ENCODE results near the gene F13A1.

The F13A1 gene

DNA sequence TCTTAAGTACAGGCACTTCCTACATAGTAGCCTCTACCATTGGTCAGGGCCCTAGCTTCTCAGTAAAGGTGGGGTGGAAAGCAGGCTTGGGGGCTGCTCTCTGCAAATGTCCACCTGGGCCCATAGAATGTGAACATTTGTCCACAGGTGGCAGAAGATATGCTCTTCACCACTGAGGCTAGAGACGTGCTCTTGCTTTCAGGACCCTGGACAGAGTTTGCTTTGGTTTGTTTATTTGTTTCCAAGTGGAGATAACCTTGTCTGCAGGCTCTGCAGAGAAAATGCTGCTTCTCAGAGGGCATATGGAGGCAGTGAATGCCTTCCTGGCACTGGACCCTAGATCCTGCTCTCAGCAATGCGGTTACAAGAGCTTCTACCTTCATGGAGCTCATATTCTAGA, 129.0 kb downstream of the F13A1 start:
- ATAC-seq (replicated peaks) = no peak
- no peaks in the 10 kb centered on the region for H3K36me3 Mint-ChIP-seq (ENCODE audit: insufficient read depth)

DNA sequence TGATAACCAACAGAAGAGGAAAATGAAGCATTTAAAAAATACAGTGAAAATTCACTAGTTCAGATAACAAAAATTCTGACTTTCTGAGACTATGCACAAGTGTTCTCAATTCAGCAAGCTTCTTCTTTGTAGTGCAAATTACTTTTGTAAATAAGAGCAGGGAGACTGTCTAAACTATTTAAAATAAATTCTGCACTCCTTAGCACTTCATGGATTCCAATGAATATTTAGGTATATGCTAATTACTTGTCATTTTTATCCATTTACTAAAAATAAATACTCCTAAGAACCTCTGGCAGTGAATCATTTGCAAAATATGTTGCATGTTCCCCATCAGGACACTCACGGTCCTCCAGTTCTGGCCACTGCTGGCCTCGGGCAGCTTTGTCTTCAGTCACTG, 139.8 kb downstream of the F13A1 start:
- H3K4me1 Mint-ChIP-seq (ENCODE audit: low read depth in 2 of 2) = no peaks in the 10 kb centered on the region
- H3K27me3 Mint-ChIP-seq = peaks cover 10 to 20% of the 10 kb centered on the region in 2 donors
- no peak overlapping the region for H3K27ac Mint-ChIP-seq
- peaks cover 0 to 4% of the 10 kb centered on the region in 2 donors for H3K9me3 Mint-ChIP-seq
- ATAC-seq (replicated peaks) = no peak
- H3K4me3 Mint-ChIP-seq = no peak overlapping the region
- DNase-seq = no peak
- no peaks in the 10 kb centered on the region for H3K36me3 Mint-ChIP-seq (ENCODE audit: insufficient read depth)

More for the DNA sequence above, 129.0 kb downstream of the F13A1 start:
- Mint-ChIP-seq H3K4me1 (ENCODE audit: low read depth in 2 of 2) (no peaks in the 10 kb centered on the region), H3K4me3 (no peak overlapping the region), H3K9me3 (peaks cover 0 to 2% of the 10 kb centered on the region in 2 donors), H3K27me3 (peaks cover 38 to 42% of the 10 kb centered on the region in 2 donors), H3K27ac (no peak overlapping the region)
- DNase-seq = no peak

DNA sequence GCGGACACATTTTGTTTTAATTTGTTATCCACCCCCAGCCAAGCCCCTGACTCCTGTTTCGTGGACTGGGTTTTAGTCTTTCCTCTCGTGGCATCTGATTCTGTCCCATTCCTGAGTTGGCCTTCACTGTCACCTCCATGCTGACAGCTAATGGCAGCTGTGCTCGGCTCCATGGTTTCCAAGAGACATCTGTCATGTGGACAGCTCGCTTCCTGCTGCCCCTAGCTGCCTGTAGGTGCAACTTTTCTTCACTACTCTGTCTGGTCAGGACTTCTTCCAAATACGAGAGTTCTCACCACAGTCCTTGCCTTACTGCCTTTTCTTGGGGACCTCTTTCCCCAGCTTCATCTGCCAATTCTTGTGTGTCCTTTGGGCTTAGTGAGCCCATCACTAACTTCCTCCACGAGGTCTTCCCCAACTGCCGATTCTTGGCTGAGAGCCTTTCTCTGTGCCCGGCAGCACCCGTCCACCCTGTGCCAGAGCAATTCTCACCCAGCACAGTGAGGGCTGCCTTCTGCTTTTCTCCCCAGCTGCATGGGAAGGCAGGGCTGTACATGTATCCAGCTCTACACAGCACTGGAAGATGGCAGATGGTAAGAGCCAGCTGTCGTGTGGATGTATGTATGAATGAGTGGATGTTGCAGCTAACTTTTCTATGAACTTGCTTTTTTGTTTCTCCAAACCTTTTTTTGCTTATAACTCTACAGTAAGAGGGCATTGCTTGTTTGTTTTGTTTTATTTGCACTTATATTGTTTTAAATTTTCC, 140.4 kb downstream of the F13A1 start:
- no peak for DNase-seq
- ATAC-seq (replicated peaks) = no peak
- H3K27ac Mint-ChIP-seq = no peak overlapping the region
- H3K27me3 Mint-ChIP-seq = peaks cover 10 to 20% of the 10 kb centered on the region in 2 donors
- no peak overlapping the region for H3K4me3 Mint-ChIP-seq
- peaks cover 0 to 4% of the 10 kb centered on the region in 2 donors for H3K9me3 Mint-ChIP-seq
- no peaks in the 10 kb centered on the region for H3K4me1 Mint-ChIP-seq (ENCODE audit: low read depth in 2 of 2)
- H3K36me3 Mint-ChIP-seq (ENCODE audit: insufficient read depth) = no peaks in the 10 kb centered on the region

DNA sequence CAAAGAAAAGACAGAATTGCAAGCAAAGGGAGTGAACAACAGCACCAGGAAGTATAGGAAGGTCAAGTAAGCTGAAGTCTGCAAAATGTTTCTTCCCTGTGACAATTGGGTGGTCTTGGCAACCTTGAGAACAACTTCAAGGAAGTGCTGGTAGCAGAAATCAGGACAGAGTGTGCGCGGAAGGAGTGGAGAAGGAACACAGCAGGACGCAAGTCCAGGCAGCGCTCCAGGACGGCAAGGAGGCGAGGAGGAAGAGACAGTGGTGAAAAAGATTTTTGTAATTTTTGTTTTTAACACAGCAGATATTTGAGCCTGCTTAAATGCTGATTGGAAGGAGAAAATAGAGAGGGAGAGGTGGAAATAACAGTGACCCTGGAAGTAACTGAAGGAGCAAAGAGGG, 141.7 kb downstream of the F13A1 start:
- Mint-ChIP-seq H3K4me3 (no peak overlapping the region), H3K4me1 (ENCODE audit: low read depth in 2 of 2) (no peaks in the 10 kb centered on the region), H3K27me3 (peaks cover 10 to 14% of the 10 kb centered on the region in 2 donors), H3K9me3 (peaks cover 0 to 1% of the 10 kb centered on the region in 2 donors), H3K36me3 (ENCODE audit: insufficient read depth) (no peaks in the 10 kb centered on the region), H3K27ac (no peak overlapping the region)
- ATAC-seq (replicated peaks) = no peak
- no peak for DNase-seq

DNA sequence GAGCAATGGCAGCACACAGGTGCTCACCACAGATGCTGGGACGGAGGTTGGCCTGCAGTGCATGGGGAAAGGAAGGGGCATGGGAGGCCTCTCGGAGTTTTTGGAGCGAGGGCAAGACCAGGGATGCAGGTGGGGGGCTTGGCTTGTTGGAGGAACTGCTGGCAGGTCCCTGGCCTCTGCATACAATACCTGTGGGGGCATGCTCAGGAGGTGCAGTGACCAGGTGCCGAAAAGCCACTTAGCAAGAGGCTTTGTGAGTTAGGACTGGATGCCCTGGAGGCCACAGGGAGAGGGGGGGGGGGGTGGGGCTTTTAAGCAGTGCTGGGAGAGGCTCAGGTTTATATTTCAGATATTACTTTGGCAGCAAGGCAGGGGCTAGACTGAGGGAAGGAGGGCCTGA, 142.7 kb downstream of the F13A1 start:
- H3K4me1 Mint-ChIP-seq (ENCODE audit: low read depth in 2 of 2) = no peaks in the 10 kb centered on the region
- no peaks in the 10 kb centered on the region for H3K9me3 Mint-ChIP-seq
- H3K27me3 Mint-ChIP-seq = peaks cover 10 to 12% of the 10 kb centered on the region in 2 donors
- H3K27ac Mint-ChIP-seq = no peak overlapping the region
- H3K4me3 Mint-ChIP-seq = no peak overlapping the region
- DNase-seq (no peak), ATAC-seq (replicated peaks) (no peak)
- H3K36me3 Mint-ChIP-seq (ENCODE audit: insufficient read depth) = no peaks in the 10 kb centered on the region

DNA sequence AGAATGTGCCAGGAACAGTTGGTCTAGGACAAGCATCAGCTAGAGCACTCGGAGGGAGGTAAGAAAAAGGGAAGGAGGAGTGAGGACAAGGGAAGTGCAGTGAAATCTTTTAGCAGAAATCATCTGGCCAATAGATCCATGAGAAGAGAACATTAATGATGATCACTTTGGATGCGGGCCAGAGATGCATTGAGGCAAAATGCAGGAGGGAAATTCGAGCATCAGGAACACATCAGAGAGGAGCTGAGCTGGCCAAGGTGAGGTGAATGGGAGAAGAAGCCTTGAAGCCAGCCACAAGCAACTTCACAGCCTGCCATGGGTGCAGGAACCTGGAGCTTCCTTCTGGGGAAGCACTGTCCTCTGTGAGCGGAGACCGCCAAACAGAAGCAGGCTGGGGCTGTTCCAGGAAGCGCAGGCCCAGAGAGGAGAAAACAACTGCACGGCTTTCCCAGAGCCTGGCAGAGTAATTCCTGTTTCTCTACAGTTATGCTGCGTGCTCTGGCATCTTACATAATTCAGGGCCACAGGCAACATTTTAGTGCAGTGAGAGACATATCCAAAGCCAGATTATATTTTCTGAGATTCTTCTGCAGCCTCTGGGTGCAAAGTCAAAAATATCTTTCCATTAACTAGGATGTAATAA, 143.8 kb downstream of the F13A1 start:
- no peaks in the 10 kb centered on the region for H3K36me3 Mint-ChIP-seq (ENCODE audit: insufficient read depth)
- H3K27ac Mint-ChIP-seq = no peak overlapping the region
- no peaks in the 10 kb centered on the region for H3K9me3 Mint-ChIP-seq
- H3K4me3 Mint-ChIP-seq = no peak overlapping the region
- ATAC-seq (replicated peaks) = no peak
- H3K4me1 Mint-ChIP-seq (ENCODE audit: low read depth in 2 of 2) = no peaks in the 10 kb centered on the region
- no peak for DNase-seq
- peaks cover 8 to 14% of the 10 kb centered on the region in 2 donors for H3K27me3 Mint-ChIP-seq

DNA sequence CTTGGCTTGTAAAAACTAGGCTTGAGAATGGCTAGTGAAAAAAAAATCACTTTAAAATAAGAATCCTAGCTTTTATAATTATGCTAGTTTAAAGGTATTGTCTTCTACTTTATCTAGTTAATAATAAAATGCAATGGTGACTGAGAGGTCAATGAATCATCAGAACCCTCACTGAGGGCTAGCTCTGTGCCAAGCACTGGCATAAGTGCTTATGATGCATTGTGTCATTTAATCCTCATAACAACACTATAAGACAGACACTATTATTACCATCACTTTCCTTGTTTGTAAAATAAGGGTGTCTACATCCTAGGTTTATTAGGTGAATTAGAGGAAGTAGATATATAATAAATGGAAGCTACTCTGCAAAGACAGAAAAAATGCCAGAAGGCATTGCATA, 144.3 kb downstream of the F13A1 start:
- DNase-seq = no peak
- peaks cover 12 to 20% of the 10 kb centered on the region in 2 donors for H3K27me3 Mint-ChIP-seq
- H3K4me1 Mint-ChIP-seq (ENCODE audit: low read depth in 2 of 2) = no peaks in the 10 kb centered on the region
- no peaks in the 10 kb centered on the region for H3K36me3 Mint-ChIP-seq (ENCODE audit: insufficient read depth)
- no peak overlapping the region for H3K27ac Mint-ChIP-seq
- H3K4me3 Mint-ChIP-seq = no peak overlapping the region
- no peak for ATAC-seq (replicated peaks)
- no peaks in the 10 kb centered on the region for H3K9me3 Mint-ChIP-seq

DNA sequence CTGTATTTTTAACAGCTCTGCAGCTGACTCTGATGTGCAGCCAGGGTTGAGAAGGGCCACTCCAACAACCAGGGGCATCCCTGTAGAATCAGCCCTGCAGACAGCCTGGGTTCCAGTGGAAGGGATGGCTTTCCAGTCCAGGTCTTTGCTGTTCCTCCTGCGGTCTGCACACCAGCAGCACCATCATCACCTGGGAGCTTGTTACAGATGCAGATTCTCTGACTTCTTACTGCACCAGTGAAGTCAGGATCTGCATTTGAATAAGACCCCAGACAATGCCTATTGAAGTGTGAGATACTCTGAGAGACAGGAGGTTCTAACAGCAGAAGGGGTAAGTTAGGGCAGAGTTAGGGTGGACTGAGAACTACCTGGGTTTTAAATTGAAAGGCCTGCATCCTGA, 151.3 kb downstream of the F13A1 start:
- Mint-ChIP-seq H3K4me1 (ENCODE audit: low read depth in 2 of 2) (no peaks in the 10 kb centered on the region), H3K27ac (no peak overlapping the region), H3K4me3 (no peak overlapping the region), H3K27me3 (peaks cover 23 to 39% of the 10 kb centered on the region in 2 donors), H3K9me3 (no peaks in the 10 kb centered on the region), H3K36me3 (ENCODE audit: insufficient read depth) (no peaks in the 10 kb centered on the region)
- no peak for ATAC-seq (replicated peaks)
- DNase-seq = no peak

DNA sequence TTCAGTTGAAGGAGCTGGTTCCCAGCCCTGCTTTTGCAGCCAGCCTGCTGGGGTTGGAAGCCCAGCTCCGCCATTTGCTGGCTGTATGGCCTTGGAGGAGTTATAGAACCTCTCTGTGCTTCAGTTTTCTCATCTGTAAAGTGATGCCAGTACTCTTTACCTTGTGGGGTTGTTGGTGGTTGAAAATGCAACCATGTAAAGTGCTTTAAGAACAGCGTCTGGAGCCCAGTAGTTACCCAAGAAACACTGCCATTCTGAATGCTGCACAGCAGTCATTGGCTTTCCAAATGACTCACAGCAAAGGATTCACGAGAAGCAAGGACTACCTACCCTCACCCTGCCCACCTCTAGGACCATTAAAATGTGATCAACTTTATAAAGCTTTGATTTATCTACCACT, 154.4 kb downstream of the F13A1 start:
- Mint-ChIP-seq H3K9me3 (no peaks in the 10 kb centered on the region), H3K27ac (no peak overlapping the region), H3K4me3 (no peak overlapping the region), H3K36me3 (ENCODE audit: insufficient read depth) (no peaks in the 10 kb centered on the region), H3K4me1 (ENCODE audit: low read depth in 2 of 2) (no peaks in the 10 kb centered on the region), H3K27me3 (peaks cover 24 to 40% of the 10 kb centered on the region in 2 donors)
- DNase-seq = no peak
- ATAC-seq (replicated peaks) = no peak

DNA sequence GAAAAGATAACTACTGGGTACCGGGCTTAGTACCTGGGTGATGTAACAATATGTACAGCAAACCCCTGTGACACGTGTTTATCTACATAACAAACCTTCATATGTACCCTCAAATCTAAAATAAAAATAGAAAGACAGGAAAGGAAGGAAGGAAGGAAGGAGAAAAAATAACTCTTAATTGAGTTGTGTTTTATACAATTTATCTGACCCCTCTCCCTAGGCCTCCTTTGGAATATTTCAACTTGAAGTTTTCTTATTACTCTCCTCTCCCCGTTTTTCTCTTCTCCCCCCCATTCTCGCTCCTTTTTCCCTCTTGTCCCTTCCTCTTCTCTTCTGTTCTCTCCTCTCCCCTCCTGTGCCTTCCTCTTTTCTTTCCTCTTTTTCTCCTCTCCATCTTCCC, 156.1 kb downstream of the F13A1 start:
- no peaks in the 10 kb centered on the region for H3K4me1 Mint-ChIP-seq (ENCODE audit: low read depth in 2 of 2)
- H3K9me3 Mint-ChIP-seq = no peaks in the 10 kb centered on the region
- DNase-seq (no peak), ATAC-seq (replicated peaks) (no peak)
- no peaks in the 10 kb centered on the region for H3K36me3 Mint-ChIP-seq (ENCODE audit: insufficient read depth)
- no peak overlapping the region for H3K4me3 Mint-ChIP-seq
- H3K27ac Mint-ChIP-seq = no peak overlapping the region
- H3K27me3 Mint-ChIP-seq = peaks cover 24 to 32% of the 10 kb centered on the region in 2 donors

DNA sequence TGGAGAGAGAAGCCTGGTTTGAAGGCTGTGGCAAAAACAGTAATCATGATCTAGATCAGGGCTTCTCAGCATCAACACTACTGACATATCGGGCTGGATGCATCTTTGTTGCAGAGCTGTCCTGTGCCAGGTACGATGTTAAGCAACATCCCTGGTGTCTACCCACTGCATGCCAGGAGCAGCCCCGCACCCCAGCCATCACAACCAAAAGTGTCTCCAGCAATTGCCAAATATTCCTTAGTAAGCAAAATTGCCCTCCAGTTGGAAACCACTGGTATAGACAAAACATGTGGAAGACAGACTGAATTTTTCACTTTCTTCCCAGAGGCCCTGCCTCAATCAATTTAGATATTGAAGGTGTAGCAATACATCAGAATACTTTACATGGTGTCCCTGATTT, 166.1 kb downstream of the F13A1 start:
- no peak overlapping the region for H3K4me3 Mint-ChIP-seq
- ATAC-seq (replicated peaks) (no peak), DNase-seq (no peak)
- no peaks in the 10 kb centered on the region for H3K9me3 Mint-ChIP-seq
- no peaks in the 10 kb centered on the region for H3K36me3 Mint-ChIP-seq (ENCODE audit: insufficient read depth)
- H3K27ac Mint-ChIP-seq = no peak overlapping the region
- peaks cover 27 to 36% of the 10 kb centered on the region in 2 donors for H3K27me3 Mint-ChIP-seq
- H3K4me1 Mint-ChIP-seq (ENCODE audit: low read depth in 2 of 2) = no peaks in the 10 kb centered on the region

DNA sequence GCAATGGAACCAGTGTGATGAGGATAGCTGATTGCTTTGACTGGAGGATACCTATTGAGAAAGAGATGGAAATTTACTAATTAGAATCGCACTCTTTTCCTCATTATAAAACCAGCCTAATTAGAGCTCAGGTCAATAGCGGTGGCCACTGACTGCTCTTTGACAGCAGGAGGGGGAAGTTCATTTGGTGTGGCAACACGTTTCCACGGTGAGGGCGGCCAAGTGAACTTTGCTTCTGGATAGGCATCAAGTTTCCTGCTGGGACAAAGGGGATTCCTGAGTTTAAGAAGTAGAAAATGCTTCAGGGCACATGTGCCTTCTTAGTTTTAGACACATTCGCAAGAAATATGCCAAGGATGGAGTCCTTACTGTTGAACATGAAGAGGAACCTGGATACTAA, 168.4 kb downstream of the F13A1 start:
- Mint-ChIP-seq H3K4me3 (no peak overlapping the region), H3K27ac (no peak overlapping the region), H3K4me1 (ENCODE audit: low read depth in 2 of 2) (no peaks in the 10 kb centered on the region), H3K9me3 (no peaks in the 10 kb centered on the region), H3K27me3 (peaks cover 29 to 37% of the 10 kb centered on the region in 2 donors), H3K36me3 (ENCODE audit: insufficient read depth) (no peaks in the 10 kb centered on the region)
- ATAC-seq (replicated peaks) = no peak
- no peak for DNase-seq

DNA sequence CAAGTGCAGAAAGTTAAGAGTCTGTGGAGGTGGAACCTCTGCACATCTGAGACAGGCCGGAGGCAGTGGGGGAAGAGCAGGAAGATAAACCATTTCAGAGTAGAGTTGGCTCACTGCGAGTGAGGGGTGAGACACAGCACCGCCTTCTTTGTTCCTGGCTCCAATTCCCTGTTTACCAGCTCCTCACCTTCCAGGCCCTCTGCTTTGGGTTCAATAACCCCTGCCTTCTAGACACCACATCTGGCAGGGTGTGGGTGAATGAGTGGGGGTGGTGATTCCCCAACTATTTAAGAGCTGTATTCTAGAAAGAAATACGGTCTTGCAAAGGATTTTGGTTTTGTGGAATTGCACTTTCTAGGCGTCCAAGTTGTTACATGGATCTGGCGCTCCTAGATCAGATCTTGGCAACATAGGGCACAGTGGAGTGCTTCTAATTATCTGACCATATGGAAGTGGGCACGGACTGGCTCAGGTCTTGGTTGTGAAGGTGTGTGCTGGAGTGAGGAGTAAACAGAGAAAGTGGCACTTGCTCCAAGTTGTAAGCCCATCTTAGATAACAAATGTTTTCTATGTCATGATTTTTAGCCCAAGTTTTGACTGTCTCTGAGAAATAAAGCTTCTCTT, 172.2 kb downstream of the F13A1 start:
- no peaks in the 10 kb centered on the region for H3K36me3 Mint-ChIP-seq (ENCODE audit: insufficient read depth)
- no peak for DNase-seq
- ATAC-seq (replicated peaks) = no peak
- no peaks in the 10 kb centered on the region for H3K9me3 Mint-ChIP-seq
- H3K4me1 Mint-ChIP-seq (ENCODE audit: low read depth in 2 of 2) = no peaks in the 10 kb centered on the region
- H3K4me3 Mint-ChIP-seq = no peak overlapping the region
- H3K27ac Mint-ChIP-seq = no peak overlapping the region
- H3K27me3 Mint-ChIP-seq = peaks cover 30 to 34% of the 10 kb centered on the region in 2 donors
